OCI-LY3 (cell line): ENCODE results near the gene CLDN12.

Source experiments
- H2AFZ ChIP-seq: fragments of 200-600, 300-600 bp; shearing (Covaris generic); 2 replicates; pipeline ENCODE4 v1.6.0; 2014; ENCODE audit warnings: antibody characterized with exemption, low read depth, low read length
- H3K27ac ChIP-seq: fragments of 200-600, 300-600 bp; sonication (generic); 2 replicates; pipeline ENCODE4 v1.5.1; 2014; ENCODE audit warnings: mild to moderate bottlenecking, low read length, moderate library complexity, mixed read lengths
- H3K27me3 ChIP-seq: fragments of 200-600, 300-600 bp; sonication (generic); 2 replicates; pipeline ENCODE4 v1.6.1; 2014; ENCODE audit warnings: low read depth, low read length, mixed read lengths
- H3K36me3 ChIP-seq: fragments of 200-600, 300-600 bp; sonication (generic); replicated peaks from 2 replicates; pipeline ENCODE3; 2014; ENCODE audit warnings: low read depth, low read length, mixed read lengths
- H3K4me1 ChIP-seq: fragments of 300-600, 200-600 bp; sonication (generic); 2 replicates; pipeline ENCODE4 v1.6.1; 2014; ENCODE audit warnings: low read length, mixed read lengths
- H3K4me2 ChIP-seq: fragments of 200-600, 300-600 bp; sonication (generic); 2 replicates; pipeline ENCODE4 v1.6.1; 2014; ENCODE audit warnings: low read length, mixed read lengths
- H3K4me3 ChIP-seq: fragments of 300-600, 200-600 bp; sonication (generic); 2 replicates; pipeline ENCODE4 v1.5.1; 2014; ENCODE audit warnings: antibody characterized with exemption, mild to moderate bottlenecking, low read length, moderate library complexity
- H3K79me2 ChIP-seq: fragments of 300-600, 200-600 bp; shearing (Covaris generic); 2 replicates; pipeline ENCODE4 v1.6.1; 2014; ENCODE audit warnings: mild to moderate bottlenecking, low read length, mixed read lengths
- H3K9ac ChIP-seq: fragments of 300-600, 200-600 bp; shearing (Covaris generic); 2 replicates; pipeline ENCODE4 v1.6.0; 2014; ENCODE audit warnings: mild to moderate bottlenecking, low read length, moderate library complexity
- H3K9me3 ChIP-seq: fragments of 200-600, 300-600 bp; shearing (Covaris generic); 2 replicates; pipeline ENCODE4 v1.6.1; 2014; ENCODE audit warnings: low read length, mixed read lengths; ENCODE audit not compliant: insufficient read depth
- H4K20me1 ChIP-seq: fragments of 200-600, 300-600 bp; sonication (generic); 2 replicates; pipeline ENCODE4 v1.6.1; 2016; ENCODE audit warnings: low read length, mixed read lengths; ENCODE audit not compliant: insufficient read depth
- EZH2phosphoT487 ChIP-seq: fragments of 200-600 bp; shearing (Covaris generic); IDR thresholded peaks from 2 replicates; pipeline ENCODE4 v1.6.1; 2018; ENCODE audit warnings: antibody characterized with exemption, mixed run types, low read depth
- TF ChIP-seq, protein P1 (sequence below): fragments of 200-600, 300-600 bp; sonication (generic); IDR thresholded peaks from 2 replicates; pipeline ENCODE4 v1.5.1; 2014; ENCODE audit warnings: antibody characterized with exemption, low read length, low read depth

Gene CLDN12

DNA sequence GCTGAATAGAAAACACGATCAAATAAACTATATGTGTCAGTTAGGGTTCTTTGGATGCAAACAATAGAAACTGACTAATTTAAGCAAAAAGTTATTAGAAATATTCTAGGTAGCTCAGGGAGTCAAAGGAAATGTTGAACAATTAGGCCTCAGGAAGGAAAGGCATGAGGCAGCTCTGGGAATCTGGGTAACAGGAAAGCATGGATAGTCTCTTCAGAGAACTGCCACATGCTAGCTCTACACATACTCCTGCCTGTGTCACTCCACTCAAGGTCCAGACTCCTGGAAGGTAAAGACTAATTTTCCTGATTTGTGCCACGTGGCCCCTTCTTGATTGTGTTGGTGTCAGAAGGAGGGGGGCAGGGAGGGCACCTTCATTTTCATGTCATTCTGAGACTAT lies 42.4 kb downstream of the CLDN12 start:
- TF ChIP-seq EZH2phosphoT487, result no peak
- TF ChIP-seq, protein P1, sequence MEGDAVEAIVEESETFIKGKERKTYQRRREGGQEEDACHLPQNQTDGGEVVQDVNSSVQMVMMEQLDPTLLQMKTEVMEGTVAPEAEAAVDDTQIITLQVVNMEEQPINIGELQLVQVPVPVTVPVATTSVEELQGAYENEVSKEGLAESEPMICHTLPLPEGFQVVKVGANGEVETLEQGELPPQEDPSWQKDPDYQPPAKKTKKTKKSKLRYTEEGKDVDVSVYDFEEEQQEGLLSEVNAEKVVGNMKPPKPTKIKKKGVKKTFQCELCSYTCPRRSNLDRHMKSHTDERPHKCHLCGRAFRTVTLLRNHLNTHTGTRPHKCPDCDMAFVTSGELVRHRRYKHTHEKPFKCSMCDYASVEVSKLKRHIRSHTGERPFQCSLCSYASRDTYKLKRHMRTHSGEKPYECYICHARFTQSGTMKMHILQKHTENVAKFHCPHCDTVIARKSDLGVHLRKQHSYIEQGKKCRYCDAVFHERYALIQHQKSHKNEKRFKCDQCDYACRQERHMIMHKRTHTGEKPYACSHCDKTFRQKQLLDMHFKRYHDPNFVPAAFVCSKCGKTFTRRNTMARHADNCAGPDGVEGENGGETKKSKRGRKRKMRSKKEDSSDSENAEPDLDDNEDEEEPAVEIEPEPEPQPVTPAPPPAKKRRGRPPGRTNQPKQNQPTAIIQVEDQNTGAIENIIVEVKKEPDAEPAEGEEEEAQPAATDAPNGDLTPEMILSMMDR, result no peak
- Histone ChIP-seq H3K9me3 (no peaks in the 10 kb centered on the region), H3K9ac (no peak overlapping the region), H3K79me2 (no peaks in the 10 kb centered on the region), H3K27me3 (peaks cover 5% of the 10 kb centered on the region; the same call in 1 of the 2 replicates), H3K4me1 (no peaks in the 10 kb centered on the region), H3K4me2 (no peak overlapping the region), H4K20me1 (no peaks in the 10 kb centered on the region), H2AFZ (no peak overlapping the region), H3K4me3 (no peak overlapping the region), H3K27ac (no peak overlapping the region), H3K36me3 (no peaks in the 10 kb centered on the region)

DNA sequence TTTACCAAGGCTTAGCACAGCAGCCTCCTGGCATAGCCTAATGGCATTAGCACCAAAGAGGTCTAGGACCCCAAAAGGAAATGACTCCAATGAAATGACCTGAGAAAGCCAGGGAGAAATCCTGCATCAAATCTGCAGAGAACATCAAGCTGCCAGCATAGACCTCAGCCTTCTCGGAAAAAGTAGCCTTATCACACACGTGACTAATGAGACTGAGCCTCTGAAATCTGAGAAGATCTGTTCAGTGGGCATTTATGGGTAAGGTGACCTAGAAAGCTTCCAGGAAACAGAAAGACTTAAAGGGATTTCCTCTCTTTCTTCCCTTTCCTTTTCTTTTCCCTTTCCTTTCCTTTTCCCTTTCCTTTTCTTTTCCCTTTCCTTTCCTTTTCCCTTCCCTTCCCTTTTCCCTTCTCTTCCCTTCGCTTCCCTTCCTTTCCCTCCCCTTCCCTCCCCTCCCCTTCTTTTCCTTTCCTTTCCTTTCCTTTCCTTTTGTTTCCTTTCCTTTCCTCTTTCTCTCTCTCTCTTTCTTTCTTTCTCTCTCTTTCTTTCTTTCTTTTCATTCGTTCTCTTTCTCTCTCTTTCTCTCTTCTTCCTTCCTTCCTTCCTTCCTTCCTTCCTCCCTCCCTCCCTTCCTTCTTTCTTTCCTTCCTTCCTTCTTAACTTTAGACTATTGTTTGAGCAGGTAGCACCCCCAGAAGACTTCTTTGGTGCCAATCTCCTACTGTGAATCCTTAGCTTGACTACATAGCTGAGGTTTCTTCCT lies 43.1 kb downstream of the CLDN12 start:
- no peaks in the 10 kb centered on the region for H3K36me3 ChIP-seq
- no peak overlapping the region for H3K4me2 ChIP-seq
- no peak overlapping the region for H3K4me3 ChIP-seq
- no peaks in the 10 kb centered on the region for H4K20me1 ChIP-seq
- TF ChIP-seq, protein P1, result no peak
- no peak for TF ChIP-seq EZH2phosphoT487
- H3K27me3 ChIP-seq, result peaks cover 5% of the 10 kb centered on the region; the same call in 1 of the 2 replicates
- no peaks in the 10 kb centered on the region for H3K9me3 ChIP-seq
- H3K4me1 ChIP-seq, result no peaks in the 10 kb centered on the region
- H3K79me2 ChIP-seq, result no peaks in the 10 kb centered on the region
- H3K9ac ChIP-seq, result no peak overlapping the region
- H3K27ac ChIP-seq, result no peak overlapping the region
- H2AFZ ChIP-seq, result no peak overlapping the region

DNA sequence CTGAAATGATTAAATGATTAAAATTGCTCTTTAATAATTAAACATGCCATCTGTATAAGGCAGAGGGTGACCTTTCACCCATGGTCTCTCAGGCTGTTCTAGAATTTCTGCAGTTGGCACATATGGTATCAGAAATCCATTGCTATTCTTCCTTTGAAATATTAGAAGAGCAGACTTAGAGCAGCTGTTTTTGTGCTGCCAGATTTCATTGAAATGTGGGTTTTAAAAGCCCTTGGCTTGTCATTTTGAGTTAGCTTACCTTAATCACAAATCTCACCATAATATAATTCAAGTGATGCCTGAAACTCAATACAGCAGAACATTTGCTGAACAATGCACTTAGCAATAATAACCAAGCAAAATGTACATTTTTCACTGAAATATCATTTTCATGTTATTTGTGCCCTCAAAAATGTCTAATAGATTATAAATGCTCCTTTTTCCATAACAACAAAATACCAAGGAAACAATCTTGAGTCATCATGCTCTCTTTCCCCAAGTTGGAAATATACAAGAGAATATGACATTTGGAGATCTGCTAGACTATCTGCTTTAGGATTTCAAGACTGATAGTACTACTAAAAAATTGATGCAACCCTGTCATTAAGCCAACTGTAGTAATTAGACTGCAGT lies 50.1 kb downstream of the CLDN12 start:
- TF ChIP-seq, protein P1, result no peak
- no peak for TF ChIP-seq EZH2phosphoT487

DNA sequence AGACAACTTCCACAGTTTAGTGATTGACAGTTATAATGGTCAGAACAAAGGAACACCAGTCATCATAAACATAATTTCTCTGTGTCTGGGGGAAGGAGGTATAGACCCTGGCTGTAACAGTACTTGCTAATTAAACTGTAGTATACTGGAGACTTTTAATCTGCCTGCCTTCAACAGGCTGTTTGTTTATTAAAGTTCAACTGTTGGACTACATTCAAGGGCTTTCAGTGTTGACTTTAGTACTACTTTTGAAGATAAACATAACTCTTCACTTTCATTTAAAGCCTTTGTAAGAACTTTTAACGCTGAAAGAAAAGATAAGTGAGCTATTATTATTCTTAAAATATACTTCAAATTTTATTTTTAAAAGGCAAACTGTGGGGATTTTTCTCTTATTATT lies 50.7 kb downstream of the CLDN12 start:
- Histone ChIP-seq H3K9ac (no peak overlapping the region), H3K27ac (no peak overlapping the region), H3K4me3 (no peak overlapping the region), H4K20me1 (no peaks in the 10 kb centered on the region), H3K9me3 (no peaks in the 10 kb centered on the region), H2AFZ (no peak overlapping the region), H3K36me3 (no peaks in the 10 kb centered on the region), H3K79me2 (no peaks in the 10 kb centered on the region), H3K27me3 (0 out of 2 replicates have a peak, but pooled peaks cover 8% of the 10 kb centered on the region), H3K4me2 (no peak overlapping the region), H3K4me1 (peaks cover 10% of the 10 kb centered on the region; the same call in 1 of the 2 replicates)
- no peak for TF ChIP-seq EZH2phosphoT487
- TF ChIP-seq, protein P1, result no peak

More for the DNA sequence above, 50.1 kb downstream of the CLDN12 start:
- H3K79me2 ChIP-seq, result no peaks in the 10 kb centered on the region
- no peak overlapping the region for H3K9ac ChIP-seq
- H3K27ac ChIP-seq, result no peak overlapping the region
- H3K4me2 ChIP-seq, result no peak overlapping the region
- H3K4me1 ChIP-seq, result peaks cover 10% of the 10 kb centered on the region; the same call in 1 of the 2 replicates
- no peaks in the 10 kb centered on the region for H3K36me3 ChIP-seq
- H4K20me1 ChIP-seq, result no peaks in the 10 kb centered on the region
- 0 out of 2 replicates have a peak, but pooled peaks cover 8% of the 10 kb centered on the region for H3K27me3 ChIP-seq
- no peaks in the 10 kb centered on the region for H3K9me3 ChIP-seq
- H3K4me3 ChIP-seq, result no peak overlapping the region
- H2AFZ ChIP-seq, result no peak overlapping the region
